ENCODE results near the gene GGA3. TPM values are rescaled to one million over a fixed set of nuclear protein-coding genes. Genes with fewer than 3 reads are reported as not detected.

Gene GGA3
- total and polyA plus RNA-seq, 10 of the 15 experiments (the other 5 are each of a cell fraction or from before 2014, with no cell fraction given) = 7.0 to 57.5 (median 34.0) TPM

- TF ChIP-seq ASH2L (IDR thresholded peaks at IDR 0.05; ENCODE audit: borderline replicate concordance, low read depth) (no peak), NBN (IDR thresholded peaks at IDR 0.05) (no peak), TCF7 (IDR thresholded peaks at IDR 0.05; ENCODE audit: borderline replicate concordance) (no peak), PML (IDR thresholded peaks at IDR 0.05; ENCODE audit: low read length) (0 out of 2 replicates have a peak, but pooled peaks have one; percentile 5), SMC3 (IDR thresholded peaks at IDR 0.05; ENCODE audit: borderline replicate concordance, low read length) (peak; percentile 75), STAT1 (conservative IDR thresholded peaks at IDR 0.05) (no peak), BHLHE40 (IDR thresholded peaks at IDR 0.05; ENCODE audit: borderline replicate concordance in 1 of 2, low read depth in 2 of 2, low read length in 1 of 2) (no peak), NFXL1 (IDR thresholded peaks at IDR 0.05; ENCODE audit: borderline replicate concordance) (no peak), CBX3 (IDR thresholded peaks at IDR 0.05; ENCODE audit: borderline replicate concordance, low read depth) (no peak), MEF2A (IDR thresholded peaks at IDR 0.05; ENCODE audit: insufficient read depth, low read depth, low read length) (no peak), MYB (IDR thresholded peaks at IDR 0.05; ENCODE audit: borderline replicate concordance, low read depth, low read length) (no peak), TARDBP (IDR thresholded peaks at IDR 0.05; ENCODE audit: borderline replicate concordance) (no peak), SUZ12 (IDR thresholded peaks at IDR 0.05; ENCODE audit: unreplicated experiment) (no peak), NFYA (IDR thresholded peaks at IDR 0.05; ENCODE audit: borderline replicate concordance, low read depth, low read length) (no peak), BMI1 (IDR thresholded peaks at IDR 0.05; ENCODE audit: borderline replicate concordance) (no peak), RAD51 (IDR thresholded peaks at IDR 0.05) (no peak), POU2F2 (IDR thresholded peaks at IDR 0.05; ENCODE audit: borderline replicate concordance, low read depth, low read length) (no peak), IKZF1 (conservative IDR thresholded peaks at IDR 0.05) (no peak), CHD4 (IDR thresholded peaks at IDR 0.05) (no peak), HDAC6 (IDR thresholded peaks at IDR 0.05; ENCODE audit: unreplicated experiment) (no peak), SRF (IDR thresholded peaks at IDR 0.05; ENCODE audit: low read depth in 2 of 2, low read length in 2 of 2) (no peak), PRDM15 (CRISPR knock-in tag; IDR thresholded peaks at IDR 0.05) (no peak)
- TF ChIP-seq, protein P1, sequence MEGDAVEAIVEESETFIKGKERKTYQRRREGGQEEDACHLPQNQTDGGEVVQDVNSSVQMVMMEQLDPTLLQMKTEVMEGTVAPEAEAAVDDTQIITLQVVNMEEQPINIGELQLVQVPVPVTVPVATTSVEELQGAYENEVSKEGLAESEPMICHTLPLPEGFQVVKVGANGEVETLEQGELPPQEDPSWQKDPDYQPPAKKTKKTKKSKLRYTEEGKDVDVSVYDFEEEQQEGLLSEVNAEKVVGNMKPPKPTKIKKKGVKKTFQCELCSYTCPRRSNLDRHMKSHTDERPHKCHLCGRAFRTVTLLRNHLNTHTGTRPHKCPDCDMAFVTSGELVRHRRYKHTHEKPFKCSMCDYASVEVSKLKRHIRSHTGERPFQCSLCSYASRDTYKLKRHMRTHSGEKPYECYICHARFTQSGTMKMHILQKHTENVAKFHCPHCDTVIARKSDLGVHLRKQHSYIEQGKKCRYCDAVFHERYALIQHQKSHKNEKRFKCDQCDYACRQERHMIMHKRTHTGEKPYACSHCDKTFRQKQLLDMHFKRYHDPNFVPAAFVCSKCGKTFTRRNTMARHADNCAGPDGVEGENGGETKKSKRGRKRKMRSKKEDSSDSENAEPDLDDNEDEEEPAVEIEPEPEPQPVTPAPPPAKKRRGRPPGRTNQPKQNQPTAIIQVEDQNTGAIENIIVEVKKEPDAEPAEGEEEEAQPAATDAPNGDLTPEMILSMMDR (IDR thresholded peaks at IDR 0.05 in 2 of 3, conservative IDR thresholded peaks at IDR 0.05 in 1 of 3; ENCODE audit: control insufficient read depth in 2 of 3, extremely low read depth in 1 of 3, insufficient read depth in 1 of 3, low read depth in 3 of 3, low read length in 3 of 3) = peak; percentile 83 to 94 (median 89)
- TF ChIP-seq, protein P2, sequence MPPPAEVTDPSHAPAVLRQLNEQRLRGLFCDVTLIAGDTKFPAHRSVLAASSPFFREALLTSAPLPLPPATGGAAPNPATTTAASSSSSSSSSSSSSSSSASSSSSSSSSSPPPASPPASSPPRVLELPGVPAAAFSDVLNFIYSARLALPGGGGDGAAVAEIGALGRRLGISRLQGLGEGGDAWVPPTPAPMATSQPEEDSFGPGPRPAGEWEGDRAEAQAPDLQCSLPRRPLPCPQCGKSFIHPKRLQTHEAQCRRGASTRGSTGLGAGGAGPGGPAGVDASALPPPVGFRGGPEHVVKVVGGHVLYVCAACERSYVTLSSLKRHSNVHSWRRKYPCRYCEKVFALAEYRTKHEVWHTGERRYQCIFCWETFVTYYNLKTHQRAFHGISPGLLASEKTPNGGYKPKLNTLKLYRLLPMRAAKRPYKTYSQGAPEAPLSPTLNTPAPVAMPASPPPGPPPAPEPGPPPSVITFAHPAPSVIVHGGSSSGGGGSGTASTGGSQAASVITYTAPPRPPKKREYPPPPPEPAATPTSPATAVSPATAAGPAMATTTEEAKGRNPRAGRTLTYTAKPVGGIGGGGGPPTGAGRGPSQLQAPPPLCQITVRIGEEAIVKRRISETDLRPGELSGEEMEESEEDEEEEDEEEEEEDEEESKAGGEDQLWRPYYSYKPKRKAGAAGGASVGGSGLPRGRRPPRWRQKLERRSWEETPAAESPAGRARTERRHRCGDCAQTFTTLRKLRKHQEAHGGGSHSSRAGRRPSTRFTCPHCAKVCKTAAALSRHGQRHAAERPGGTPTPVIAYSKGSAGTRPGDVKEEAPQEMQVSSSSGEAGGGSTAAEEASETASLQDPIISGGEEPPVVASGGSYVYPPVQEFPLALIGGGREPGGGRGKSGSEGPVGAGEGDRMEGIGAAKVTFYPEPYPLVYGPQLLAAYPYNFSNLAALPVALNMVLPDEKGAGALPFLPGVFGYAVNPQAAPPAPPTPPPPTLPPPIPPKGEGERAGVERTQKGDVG (CRISPR knock-in tag; IDR thresholded peaks at IDR 0.05) = no peak
These were observed 22.7 kb downstream of the GGA3 start (continued) for GRCh38 chr17:75238684-75239191.

Data from GM12878 (cell line).